Ishikawa (cell line): ENCODE data around the gene KCNG1.

ENCODE experiments used
- CEBPB ChIP-seq: IDR thresholded peaks from 2 replicates; pipeline ENCODE4 v1.6.1; 2012
- CREB1 ChIP-seq: IDR thresholded peaks from 2 replicates; pipeline ENCODE4 v1.6.1; 2012; ENCODE audit warnings: low read depth
- EGR1 ChIP-seq: IDR thresholded peaks from 2 replicates; pipeline ENCODE4 v1.6.1; 2012
- EP300 ChIP-seq: IDR thresholded peaks from 2 replicates; pipeline ENCODE4 v1.6.1; 2012; ENCODE audit warnings: borderline replicate concordance
- RAD21 ChIP-seq: IDR thresholded peaks from 2 replicates; pipeline ENCODE4 v1.6.1; 2012; ENCODE audit warnings: low read depth
- TAF1 ChIP-seq: IDR thresholded peaks from 2 replicates; pipeline ENCODE4 v1.6.1; 2012; ENCODE audit warnings: low read depth, mild to moderate bottlenecking
- TCF12 ChIP-seq: IDR thresholded peaks from 2 replicates; pipeline ENCODE4 v1.6.1; 2012; ENCODE audit warnings: low read depth
- TEAD4 ChIP-seq: IDR thresholded peaks from 2 replicates; pipeline ENCODE4 v1.6.1; 2012
- YY1 ChIP-seq: IDR thresholded peaks from 2 replicates; pipeline ENCODE4 v1.6.1; 2012; ENCODE audit warnings: low read depth
- ZBTB7A ChIP-seq: IDR thresholded peaks from 2 replicates; pipeline ENCODE4 v1.6.1; 2012; ENCODE audit warnings: low read depth
- TF ChIP-seq, protein P1 (sequence below): IDR thresholded peaks from 2 replicates; pipeline ENCODE4 v1.6.1; 2012; ENCODE audit warnings: low read depth, mild to moderate bottlenecking

DNA sequence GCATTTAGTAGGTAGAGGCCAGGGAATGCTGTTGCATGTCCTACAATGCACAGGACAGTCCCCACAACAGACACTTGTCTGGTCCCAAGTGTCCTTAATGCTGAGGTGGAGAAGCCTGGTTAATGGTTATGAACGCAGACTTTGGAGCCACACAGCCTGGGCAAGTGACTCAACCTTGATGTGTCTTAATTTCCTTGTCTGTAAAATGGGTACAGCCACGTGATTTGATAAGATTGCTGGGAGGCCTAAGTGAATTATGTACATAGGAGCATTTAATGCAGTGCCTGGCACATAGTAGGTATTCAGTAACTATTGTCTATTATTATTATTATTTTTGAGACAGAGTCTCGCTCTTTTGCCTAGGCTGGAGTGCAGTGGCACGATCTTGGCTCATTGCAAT lies 11.4 kb downstream of the KCNG1 start:
- no peak for TF ChIP-seq TCF12
- no peak for TF ChIP-seq TAF1
- no peak for TF ChIP-seq CREB1
- TF ChIP-seq CEBPB: no peak
- TF ChIP-seq, protein P1, sequence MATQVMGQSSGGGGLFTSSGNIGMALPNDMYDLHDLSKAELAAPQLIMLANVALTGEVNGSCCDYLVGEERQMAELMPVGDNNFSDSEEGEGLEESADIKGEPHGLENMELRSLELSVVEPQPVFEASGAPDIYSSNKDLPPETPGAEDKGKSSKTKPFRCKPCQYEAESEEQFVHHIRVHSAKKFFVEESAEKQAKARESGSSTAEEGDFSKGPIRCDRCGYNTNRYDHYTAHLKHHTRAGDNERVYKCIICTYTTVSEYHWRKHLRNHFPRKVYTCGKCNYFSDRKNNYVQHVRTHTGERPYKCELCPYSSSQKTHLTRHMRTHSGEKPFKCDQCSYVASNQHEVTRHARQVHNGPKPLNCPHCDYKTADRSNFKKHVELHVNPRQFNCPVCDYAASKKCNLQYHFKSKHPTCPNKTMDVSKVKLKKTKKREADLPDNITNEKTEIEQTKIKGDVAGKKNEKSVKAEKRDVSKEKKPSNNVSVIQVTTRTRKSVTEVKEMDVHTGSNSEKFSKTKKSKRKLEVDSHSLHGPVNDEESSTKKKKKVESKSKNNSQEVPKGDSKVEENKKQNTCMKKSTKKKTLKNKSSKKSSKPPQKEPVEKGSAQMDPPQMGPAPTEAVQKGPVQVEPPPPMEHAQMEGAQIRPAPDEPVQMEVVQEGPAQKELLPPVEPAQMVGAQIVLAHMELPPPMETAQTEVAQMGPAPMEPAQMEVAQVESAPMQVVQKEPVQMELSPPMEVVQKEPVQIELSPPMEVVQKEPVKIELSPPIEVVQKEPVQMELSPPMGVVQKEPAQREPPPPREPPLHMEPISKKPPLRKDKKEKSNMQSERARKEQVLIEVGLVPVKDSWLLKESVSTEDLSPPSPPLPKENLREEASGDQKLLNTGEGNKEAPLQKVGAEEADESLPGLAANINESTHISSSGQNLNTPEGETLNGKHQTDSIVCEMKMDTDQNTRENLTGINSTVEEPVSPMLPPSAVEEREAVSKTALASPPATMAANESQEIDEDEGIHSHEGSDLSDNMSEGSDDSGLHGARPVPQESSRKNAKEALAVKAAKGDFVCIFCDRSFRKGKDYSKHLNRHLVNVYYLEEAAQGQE: no peak
- TF ChIP-seq YY1: no peak
- TF ChIP-seq EP300: no peak
- no peak for TF ChIP-seq TEAD4
- no peak for TF ChIP-seq RAD21
- no peak for TF ChIP-seq ZBTB7A
- no peak for TF ChIP-seq EGR1
